HG02852 (cell line): Measurements from ENCODE around the gene LGALS14.
"Not testable (repeated sequence)": the region's sequence is repeated elsewhere in the genome, so short reads cannot be mapped to it uniquely, and the experiment has no call there.

Source experiments
- ATAC-seq: cut with Tn5 transposase; IDR thresholded peaks from one replicate; pipeline ENCODE4 v1.9.1; 2021; ENCODE audit warnings: mild to moderate bottlenecking, moderate library complexity; ENCODE audit not compliant: unreplicated experiment

LGALS14 gene

DNA sequence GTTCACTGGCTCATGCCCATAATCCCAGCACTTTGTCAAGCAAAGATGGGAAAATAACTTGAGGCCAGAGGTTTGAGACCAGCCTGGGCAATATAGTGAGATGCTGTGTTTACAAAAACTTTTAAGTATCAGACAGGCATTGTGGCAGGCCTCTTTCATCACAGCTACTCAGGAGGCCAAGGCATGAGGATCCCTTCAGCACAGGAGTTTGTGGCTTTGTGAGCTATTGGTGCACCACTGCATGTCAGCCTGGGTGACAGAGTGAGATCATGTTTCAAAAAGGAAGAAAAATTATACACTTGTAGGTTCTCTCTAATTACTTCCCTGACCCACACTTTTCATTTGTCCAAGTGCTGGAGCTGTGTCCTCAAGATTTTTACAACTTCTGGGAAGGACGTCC, 11.5 kb upstream of the LGALS14 start:
- ATAC-seq: no peak

DNA sequence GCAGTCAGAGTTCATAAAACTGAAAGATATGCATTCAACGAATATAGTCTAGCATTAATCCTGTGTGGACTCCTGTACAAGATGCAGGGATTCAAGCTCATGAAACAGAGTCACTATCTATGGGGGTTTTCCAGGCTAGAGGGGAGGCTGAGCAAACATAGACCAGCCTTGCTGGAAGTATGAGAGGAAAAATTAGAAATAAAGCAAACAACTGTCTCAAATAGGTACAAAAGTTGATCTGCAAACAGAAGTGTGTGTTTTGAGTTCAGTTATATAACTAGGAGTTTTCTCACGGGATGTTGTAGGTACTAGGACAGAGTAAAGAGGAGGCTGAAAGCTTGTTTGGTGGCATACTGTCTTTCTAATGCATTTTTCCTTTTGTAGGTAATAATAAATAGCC, 8.5 kb upstream of the LGALS14 start:
- no peak for ATAC-seq

DNA sequence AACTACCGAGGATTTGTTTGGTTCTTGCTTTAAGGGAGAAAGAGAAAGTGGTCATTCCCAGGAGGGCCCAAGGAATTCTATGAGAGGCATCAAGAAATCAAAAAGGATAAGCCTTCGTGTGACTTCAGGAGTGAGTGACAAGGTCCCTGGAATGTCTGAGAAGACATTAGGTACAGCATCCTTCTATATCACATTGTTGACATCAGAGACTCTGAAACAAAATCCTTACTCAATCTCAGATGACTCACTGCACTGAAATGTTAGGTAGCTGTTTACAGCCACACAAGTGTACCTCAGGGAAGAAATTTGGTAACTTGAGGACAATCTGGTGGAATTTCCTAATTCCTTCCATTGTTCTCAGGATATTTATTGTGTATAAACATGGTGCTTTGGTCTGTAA, 7.9 kb upstream of the LGALS14 start:
- no peak for ATAC-seq

DNA sequence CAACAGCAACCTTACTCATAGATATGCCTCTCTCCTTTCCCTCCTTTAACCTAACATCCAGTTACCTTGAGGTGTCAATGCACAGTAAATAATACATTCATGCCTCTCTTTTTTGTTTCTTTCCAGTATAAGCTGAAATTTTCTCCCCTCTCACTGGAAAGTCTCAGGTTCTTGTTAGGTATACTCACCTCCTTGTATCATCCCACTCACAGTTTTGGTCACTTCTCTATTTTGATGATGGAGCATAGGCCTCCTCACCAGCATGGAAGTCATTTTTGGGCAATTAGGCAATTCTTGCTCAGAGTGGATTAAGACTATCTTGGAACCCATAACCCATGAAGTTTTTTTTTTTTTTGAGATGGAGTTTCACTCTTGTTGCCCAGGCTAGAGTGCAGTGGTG, 5.7 kb upstream of the LGALS14 start:
- no peak for ATAC-seq

DNA sequence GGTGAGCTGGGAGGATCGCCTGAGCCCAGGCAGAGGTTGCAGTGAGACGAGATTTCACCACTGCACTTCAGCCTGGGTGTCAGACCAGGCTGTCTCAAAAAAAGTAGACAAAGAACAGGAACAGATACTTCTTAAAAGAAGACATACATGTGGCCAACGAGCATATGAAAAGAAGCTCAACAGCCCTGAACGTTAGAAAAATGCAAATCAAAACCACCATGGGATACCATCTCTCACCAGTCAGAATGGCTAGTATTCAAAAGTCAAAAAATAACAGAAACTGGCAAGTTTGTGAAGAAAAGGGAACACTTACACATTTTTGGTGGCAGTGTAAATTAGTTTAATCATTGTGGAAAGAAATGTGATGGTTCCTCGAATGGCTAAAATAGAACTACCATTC, 3.0 kb upstream of the LGALS14 start:
- peak; percentile 53 for ATAC-seq

DNA sequence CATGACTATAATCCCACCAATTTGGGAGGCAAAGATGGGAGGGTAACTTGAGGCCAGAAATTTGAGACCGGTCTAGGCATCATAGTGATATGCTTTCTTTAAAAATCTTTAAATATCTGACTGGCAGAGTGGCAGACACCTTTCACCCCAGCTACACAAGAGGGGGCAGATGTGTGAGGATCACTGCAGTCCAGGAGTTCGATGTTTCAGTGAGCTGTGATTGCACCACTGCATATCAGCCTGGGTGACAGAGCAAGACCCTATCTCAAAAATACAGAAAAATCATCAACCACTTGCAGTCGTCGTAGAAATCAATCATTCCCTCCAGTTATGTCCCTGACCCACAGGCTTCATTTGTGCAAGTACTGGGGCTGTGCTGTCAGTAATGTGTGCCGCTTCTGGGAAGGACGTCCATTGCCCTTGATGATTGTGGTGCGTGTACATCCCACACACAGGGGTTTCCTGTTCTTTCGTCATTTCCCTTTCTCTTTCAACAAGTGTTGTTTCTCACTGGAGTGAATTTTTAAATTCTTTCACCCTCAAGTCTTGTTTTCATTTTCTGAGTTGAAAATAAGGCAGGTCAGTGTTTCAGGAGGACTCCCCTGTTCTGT, 1.4 kb downstream of the LGALS14 start:
- no peak for ATAC-seq

DNA sequence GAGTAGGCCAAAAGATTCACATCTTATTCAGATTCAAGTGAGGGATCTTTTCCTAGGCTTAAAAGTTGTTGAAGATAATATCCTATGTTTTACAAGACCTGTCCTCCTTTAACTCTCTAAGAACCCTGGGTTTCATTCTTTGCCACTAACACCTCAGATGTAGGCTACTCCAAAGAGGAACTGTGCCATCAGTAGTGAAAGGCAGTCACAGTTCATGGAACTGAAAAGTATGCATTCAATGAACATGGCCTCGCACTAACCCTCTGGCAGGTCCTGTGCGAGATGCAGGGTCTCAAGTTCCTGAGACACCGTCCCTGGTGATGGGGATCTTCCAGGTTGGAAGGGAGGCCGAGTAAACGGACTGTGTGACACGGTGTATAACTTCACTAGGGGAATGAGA, 4.3 kb downstream of the LGALS14 start:
- no peak for ATAC-seq

DNA sequence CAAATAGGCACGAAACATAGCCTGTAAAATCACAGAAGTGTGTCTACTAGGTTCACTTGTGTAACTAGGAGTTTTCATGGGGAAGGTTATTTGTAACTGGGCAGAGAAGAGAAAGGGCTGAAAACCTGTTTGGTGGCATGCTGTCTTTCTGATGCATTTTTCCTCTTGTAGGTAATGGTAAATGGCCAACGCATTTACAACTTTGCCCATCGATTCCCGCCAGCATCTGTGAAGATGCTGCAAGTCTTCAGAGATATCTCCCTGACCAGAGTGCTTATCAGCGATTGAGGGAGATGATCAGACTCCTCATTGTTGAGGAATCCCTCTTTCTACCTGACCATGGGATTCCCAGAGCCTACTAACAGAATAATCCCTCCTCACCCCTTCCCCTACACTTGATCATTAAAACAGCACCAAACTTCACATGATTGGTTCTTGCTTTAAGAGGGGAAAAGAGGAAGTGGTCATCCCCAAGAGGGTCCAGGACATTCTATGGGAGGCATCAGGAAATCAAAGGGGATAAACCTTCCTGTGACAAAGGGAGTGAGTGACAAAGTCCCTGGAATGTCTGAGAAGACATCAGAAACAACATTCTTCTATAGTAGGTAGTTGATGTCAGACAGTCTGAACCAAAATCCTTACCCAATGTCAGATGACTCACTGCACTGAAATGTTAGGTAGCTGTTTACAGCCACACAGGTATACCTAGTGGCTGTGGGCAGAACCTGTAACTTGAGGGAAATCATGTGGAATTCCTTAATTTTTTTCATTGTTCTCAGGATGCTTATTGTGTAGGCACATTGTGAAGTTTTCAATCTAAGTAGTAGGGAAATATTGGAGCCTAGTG, 5.0 kb downstream of the LGALS14 start:
- no peak for ATAC-seq

DNA sequence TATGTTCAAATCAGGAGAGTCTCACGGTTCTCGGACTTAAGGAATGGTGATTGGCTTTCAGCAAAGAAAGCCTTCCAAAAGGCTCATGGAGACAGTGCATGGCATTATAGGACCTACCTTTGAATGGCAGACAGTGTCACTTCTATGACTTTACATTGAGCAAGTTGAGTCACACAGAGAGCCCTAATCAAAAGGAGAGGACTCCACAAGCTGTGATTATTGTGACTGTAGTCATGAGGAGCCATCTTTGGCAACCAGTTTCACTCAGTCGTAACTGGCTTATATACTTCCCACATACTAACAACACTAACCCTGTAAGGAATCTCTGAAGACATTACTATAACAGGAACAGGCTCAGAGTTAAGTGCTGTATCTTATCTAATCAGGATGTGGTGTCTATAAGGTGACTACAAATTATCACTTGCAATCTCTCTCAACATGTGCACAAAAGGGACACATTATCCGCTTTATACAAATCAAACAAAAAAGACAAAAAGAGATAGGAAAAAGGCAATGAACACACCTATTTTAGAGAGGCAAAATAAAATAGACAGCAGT, 6.1 kb downstream of the LGALS14 start:
- no peak for ATAC-seq

DNA sequence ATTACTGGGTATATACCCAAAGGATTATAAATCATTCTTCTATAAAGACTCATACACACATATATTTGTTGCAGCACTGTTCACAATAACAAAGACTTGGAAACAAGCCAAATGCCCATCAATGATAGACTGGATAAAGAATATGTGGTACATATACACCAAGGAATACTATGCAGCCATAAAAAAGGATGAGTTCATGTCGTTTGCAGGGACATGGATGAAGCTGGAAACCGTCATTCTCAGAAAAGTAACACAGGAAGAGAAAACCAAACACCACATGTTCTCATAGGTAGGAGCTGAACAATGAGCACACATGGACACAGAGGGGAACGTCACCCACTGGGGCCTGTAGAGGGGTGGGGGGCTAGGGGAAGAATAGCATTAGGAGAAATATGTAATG, 15.9 kb downstream of the LGALS14 start:
- not testable (repeated sequence) for ATAC-seq

DNA sequence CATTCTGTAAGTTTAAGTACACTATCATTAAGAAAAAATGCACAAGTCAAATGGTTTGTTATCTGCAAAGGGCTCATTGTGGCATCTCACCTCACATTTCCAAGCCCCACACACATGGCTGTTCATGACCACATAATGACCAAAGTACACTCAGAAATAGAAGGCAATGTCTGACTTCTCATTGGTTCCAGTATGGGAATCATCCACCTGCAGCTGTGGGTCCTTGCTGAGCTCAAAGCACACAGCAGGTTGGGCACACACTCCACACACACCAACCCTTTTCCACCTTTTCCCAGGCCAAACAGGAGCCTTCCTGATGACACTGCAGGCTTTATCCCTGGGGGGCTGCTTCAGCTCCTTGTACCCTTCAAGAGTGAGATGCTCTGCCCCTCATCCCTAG, 21.7 kb downstream of the LGALS14 start:
- no peak for ATAC-seq

DNA sequence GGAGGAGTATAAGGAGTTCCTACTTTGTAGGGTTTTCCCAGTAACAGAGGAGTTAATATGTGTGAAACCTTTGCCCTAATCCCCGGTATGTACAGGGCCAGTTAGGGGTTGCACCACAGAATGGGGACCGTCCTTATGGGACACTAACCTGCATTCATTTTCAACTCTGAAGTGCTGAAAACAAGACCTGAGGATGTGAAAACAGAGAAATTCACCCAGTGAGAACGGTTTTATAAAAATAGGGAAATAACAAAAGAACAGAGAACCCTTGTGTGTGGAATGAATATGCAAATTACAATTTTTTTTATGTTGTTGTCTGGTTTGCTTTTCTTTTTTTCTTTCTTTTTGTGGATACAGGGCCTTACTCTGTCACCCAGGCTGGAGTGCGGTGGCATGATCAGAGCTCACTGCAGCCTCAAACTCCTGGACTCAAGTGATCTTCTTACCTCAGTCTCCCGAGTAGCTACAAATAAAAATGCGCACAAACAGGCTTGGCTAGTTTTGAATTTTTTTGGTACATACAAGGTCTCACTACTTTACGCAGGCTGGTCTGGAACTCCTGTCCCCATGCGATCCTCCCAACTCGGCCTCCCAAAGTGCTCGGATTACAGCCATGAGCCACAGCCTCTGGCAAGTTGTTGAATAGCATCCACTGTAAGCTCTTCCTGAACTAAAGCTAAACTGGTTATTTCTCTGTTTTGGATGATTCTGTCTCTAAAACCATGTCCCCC, 23.0 kb downstream of the LGALS14 start:
- ATAC-seq: no peak

DNA sequence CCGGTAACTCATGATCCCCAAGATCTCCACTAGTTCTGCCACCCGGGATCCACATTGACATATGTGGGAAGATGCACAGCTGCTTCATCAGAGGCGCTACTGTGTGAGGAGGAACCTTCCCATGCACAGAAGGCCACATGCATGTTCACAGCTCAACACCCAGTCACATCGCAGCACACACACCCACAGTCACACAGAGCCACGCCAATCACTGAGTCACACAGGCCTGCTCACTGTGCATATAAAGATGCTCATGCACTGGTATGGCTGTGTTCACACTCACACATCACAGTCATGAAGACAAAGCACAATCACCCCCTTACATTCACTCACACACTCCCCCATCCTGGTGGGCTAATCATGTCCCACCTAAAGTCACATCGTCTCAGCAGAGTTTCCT, 23.8 kb downstream of the LGALS14 start:
- ATAC-seq: no peak

DNA sequence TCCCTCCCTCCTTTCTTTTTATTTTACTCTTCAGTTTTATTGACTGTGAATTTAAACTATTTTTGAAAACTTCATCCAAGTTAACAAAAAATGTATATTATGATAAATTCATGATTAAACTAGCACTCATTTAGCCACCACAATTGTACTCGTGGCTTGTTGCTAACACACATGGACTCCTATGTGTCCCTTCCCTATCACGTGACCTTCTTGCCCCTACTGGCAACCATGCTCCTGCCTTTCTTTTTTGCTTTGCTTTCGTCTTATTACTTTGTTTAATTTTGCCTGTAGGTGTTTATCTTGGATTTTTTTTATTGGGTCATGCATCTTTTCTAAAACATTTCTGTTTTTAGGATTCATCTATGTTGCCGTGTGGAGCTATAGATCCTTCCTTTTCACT, 25.3 kb downstream of the LGALS14 start:
- ATAC-seq: no peak

DNA sequence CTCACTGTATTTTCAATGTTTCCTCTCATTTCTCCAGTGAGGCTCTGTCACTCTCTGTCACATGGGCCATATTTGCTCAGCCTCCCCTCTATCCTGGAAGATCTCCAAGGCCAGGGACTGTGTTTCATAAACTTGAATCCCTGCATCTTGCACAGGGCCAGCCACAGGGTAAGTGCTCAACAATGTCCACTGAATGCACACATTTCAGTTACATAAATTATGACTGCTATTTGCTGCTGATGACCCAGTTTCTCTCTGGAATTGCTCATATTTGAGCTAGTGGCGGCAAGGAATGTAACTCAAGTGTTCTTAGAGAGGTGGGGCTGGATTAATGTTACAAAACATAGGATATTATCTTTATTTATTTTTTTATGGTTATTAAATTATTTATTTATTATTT, 27.4 kb downstream of the LGALS14 start:
- ATAC-seq: no peak

DNA sequence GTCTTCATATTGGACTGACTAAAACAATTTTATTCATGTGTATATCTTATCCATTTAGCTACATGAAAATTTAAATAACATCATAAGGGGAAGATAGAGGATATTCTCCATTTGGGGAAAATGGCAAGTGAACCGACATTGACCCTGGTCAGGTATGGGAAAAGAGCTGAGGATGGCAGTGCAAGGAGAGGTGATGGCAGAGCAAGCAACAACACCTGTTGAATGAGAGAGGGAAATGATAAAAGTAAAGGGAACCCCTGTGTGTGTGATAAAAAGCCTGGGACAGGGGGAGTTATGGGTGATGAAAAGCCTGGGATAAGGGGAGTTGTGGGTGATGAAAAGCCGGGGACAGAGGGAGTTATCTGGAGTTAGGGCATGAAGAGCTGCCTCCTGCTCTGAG, 29.6 kb downstream of the LGALS14 start:
- no peak for ATAC-seq

DNA sequence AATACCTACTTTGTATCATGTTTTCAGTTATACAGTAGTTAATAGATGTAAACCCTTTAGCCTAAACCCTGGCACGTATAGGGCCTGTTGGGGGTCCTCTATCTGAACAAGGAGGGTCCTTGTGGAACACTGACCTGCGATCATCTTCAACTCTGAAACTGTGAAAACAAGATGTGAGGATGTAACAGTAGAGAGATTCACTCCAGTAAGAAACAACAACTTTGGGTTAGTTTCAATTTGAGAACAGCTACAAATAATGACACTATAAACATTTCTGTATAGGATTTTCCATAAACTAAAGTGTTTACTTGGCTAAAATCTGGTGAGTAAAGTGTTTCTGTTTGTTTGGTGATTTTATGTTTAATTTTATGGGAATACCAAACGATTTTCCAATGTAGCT, 31.4 kb downstream of the LGALS14 start:
- ATAC-seq: no peak

DNA sequence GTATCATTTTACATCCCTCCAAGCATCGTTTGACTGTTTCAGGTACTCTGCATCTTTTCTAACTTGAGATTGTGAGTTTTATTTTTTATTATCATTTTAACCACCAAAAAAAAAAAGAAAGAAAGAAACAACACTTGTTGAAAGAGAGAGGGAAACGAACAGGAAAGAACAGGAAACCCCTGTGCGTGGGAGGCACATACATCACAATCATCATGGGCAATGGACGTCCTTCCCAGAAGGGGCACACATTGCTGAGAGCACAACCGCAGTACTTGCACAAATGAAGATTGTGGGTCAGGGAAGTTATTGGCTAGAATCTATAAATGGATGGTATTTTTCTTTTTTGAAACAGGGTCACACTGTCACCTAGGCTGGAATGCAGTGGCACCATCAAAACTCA, 31.8 kb downstream of the LGALS14 start:
- ATAC-seq: no peak

DNA sequence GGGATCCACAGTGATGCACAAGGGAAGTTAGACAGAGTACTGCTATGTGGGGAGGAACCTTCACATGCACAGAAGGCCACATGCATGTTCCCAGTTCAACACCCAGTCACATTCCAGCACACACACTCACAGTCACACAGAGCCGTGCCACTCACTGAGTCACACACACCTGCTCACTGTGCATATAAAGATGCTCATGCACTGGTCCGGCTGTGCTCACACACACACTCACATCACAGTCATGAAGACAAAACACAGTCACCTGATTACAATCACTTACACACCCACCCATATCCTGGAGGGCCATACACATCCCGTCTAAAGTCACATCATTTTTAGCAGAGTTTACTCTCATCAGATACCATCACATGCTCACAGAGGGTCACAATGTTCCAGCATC, 33.1 kb downstream of the LGALS14 start:
- no peak for ATAC-seq

DNA sequence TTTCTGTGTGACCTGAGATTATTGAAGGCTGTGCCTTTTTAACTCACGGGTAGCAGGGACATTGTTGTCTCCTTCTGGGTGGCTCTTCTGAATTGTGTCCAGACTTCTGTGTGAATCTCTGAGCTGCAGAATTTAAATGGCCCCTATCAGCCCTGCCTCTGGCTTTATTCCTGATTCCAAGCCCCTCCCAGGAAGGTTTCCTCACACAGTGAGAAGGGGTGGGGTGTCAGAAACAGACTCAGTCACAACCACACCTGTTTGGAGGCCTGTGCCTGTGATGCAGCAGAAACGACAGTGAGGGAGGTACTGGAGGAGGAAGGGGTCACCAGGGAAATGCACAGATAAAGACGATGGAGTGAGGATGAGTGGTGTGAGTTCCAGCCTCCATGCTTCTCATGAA, 33.6 kb downstream of the LGALS14 start, which contains the start of gene CLC:
CLC (minus strand) TSS at position 139 of the 400 bp plus-strand sequence; CDS start at position 62, 77 bp downstream.
- no peak for ATAC-seq

DNA sequence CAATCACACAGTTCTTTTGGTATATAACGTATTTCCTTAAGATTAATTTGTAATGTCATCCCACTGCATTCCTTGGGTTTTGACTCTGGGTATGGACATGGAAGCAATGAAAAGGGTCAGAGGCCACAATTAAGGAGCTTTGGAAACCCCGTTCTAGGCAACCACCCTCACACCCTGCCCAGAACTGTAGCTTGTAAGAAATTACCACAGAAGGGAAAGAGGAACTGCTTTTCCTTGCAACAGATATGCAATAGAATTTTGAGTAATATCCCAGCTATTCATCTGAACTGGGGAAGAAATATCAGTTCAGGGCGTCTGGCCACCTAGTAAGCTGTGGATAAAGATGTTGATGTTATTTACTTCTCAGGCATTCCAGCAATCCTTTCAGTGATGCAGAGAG, 34.5 kb downstream of the LGALS14 start:
- ATAC-seq: no peak

DNA sequence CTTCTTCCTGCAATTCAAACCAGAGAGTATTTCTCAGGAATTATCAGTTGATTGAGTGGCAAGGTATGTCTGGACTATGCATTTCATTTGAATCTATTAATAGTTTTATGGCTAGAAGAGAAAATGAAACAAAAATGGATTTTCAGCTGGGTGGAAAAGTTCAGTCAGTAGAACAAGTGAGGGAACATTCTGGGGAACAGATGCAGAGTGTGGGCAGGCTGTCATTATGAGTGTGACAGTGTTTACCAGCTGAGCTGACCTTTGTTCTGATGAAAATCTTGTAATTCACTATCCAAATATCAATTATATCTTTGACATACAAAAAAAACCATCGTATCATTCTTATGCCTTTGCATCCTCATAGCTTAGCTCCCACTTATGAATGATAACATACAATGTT, 36.1 kb downstream of the LGALS14 start:
- ATAC-seq: no peak
